Colonic mucosa (tissue), 4 donors: ENCODE data around the gene SMIM38. TPM values are rescaled to one million over a fixed set of nuclear protein-coding genes. Genes with fewer than 3 reads are reported as not detected.

Source experiments
- DNase-seq: peaks from one replicate; pipeline ENCODE4 v3.0.0-alpha.2; 2020
- H3K27ac ChIP-seq: fragments of 200-600 bp; one replicate; pipeline ENCODE4 v1.8.0; 2021
- H3K27me3 ChIP-seq: fragments of 200-600 bp; one replicate; pipeline ENCODE4 v1.8.0; 2021
- H3K36me3 ChIP-seq: fragments of 200-600 bp; one replicate; pipeline ENCODE4 v1.8.0; 2021
- H3K4me1 ChIP-seq: fragments of 200-600 bp; one replicate; pipeline ENCODE4 v1.8.0; 2021; ENCODE audit warnings: mild to moderate bottlenecking
- H3K4me3 ChIP-seq: fragments of 200-600 bp; one replicate; pipeline ENCODE4 v1.8.0; 2021
- H3K9ac ChIP-seq, 2 donors: one replicate each; pipeline ENCODE4 v1.7.0; 2013; ENCODE audit warnings: control low read depth in 2 of 2, low read depth in 2 of 2, low read length in 2 of 2
- H3K9me3 ChIP-seq: fragments of 200-600 bp; one replicate; pipeline ENCODE4 v1.8.0; 2021
- CTCF ChIP-seq: fragments of 200-600 bp; IDR thresholded peaks from one replicate; pipeline ENCODE4 v1.8.0; 2022; ENCODE audit warnings: antibody characterized with exemption, mild to moderate bottlenecking
- intact Hi-C: fragments of 100-400 bp; cut with DNase I; formaldehyde crosslinking; loops from one replicate; pipeline ENCODE4 v1.14.1; 2022
- total RNA-seq, 2 donors: library from RNA; stranded (reverse); fragmentation: NEBNext Ultra II Directional in 1 of 2; extraction: Animal tissue kit (Norgen Biotek cat#: 25700) in 1 of 2; gene quantifications; one replicate each; pipeline ENCODE4 v1.2.1, GENCODE V29; 2021
- donor health status: healthy.
- donor health status: DM: no; HTN: no; CAD: no.
- donor health status: DM: no; HTN: no; CAD: no.

Gene SMIM38
- total RNA-seq, 2 donors from 2014 or later = 0.10 TPM; not detected in 1

- no peak for TF ChIP-seq CTCF
- intact Hi-C loops = no loop called here
- Histone ChIP-seq H3K36me3 (no peaks in the 10 kb centered on the region), H3K27ac (no peak overlapping the region), H3K4me1 (no peaks in the 10 kb centered on the region), H3K9ac (no peak overlapping the region), H3K27me3 (no peaks in the 10 kb centered on the region), H3K4me3 (no peak overlapping the region), H3K9me3 (no peaks in the 10 kb centered on the region)
- no peak for DNase-seq
These were observed 36.6 kb downstream of the SMIM38 start for GRCh38 chr11:69192301-69192721.

- Histone ChIP-seq H3K36me3 (no peaks in the 10 kb centered on the region), H3K27me3 (no peaks in the 10 kb centered on the region), H3K27ac (no peak overlapping the region), H3K4me1 (no peaks in the 10 kb centered on the region), H3K4me3 (no peak overlapping the region), H3K9ac (no peak overlapping the region), H3K9me3 (no peaks in the 10 kb centered on the region)
- intact Hi-C loops = no loop called here
- DNase-seq = no peak
- no peak for TF ChIP-seq CTCF
These were observed 37.4 kb downstream of the SMIM38 start for GRCh38 chr11:69193151-69193550.

GRCh38 chr11:69193629-69194028 is 37.9 kb downstream of the SMIM38 start:
- Histone ChIP-seq H3K4me3 (no peak overlapping the region), H3K9me3 (no peaks in the 10 kb centered on the region), H3K27me3 (no peaks in the 10 kb centered on the region), H3K27ac (no peak overlapping the region), H3K4me1 (no peaks in the 10 kb centered on the region), H3K9ac (no peak overlapping the region), H3K36me3 (no peaks in the 10 kb centered on the region)
- no peak for TF ChIP-seq CTCF
- intact Hi-C loops = no loop called here
- DNase-seq = no peak

- Histone ChIP-seq H3K9ac (no peak overlapping the region), H3K36me3 (no peaks in the 10 kb centered on the region), H3K4me1 (no peaks in the 10 kb centered on the region), H3K9me3 (no peaks in the 10 kb centered on the region), H3K4me3 (no peak overlapping the region), H3K27me3 (no peaks in the 10 kb centered on the region), H3K27ac (no peak overlapping the region)
- intact Hi-C loops = no loop called here
- DNase-seq = no peak
- no peak for TF ChIP-seq CTCF
These were observed 38.7 kb downstream of the SMIM38 start for GRCh38 chr11:69194396-69194795.

GRCh38 chr11:69194956-69195355 is 39.2 kb downstream of the SMIM38 start:
- intact Hi-C loops = no loop called here
- Histone ChIP-seq H3K27ac (no peak overlapping the region), H3K27me3 (no peaks in the 10 kb centered on the region), H3K9ac (no peak overlapping the region), H3K36me3 (no peaks in the 10 kb centered on the region), H3K4me1 (no peaks in the 10 kb centered on the region), H3K9me3 (no peaks in the 10 kb centered on the region), H3K4me3 (no peak overlapping the region)
- TF ChIP-seq CTCF = no peak
- no peak for DNase-seq
